Smooth muscle cell (in vitro differentiated cells): ENCODE measurements around the gene SPATS2. TPM values are rescaled to one million over a fixed set of nuclear protein-coding genes. Genes with fewer than 3 reads are reported as not detected.

Experiments used
- DNase-seq: peaks from one replicate; lab custom pipeline; 2025; ENCODE audit not compliant: unreplicated experiment; lab: John Stamatoyannopoulos, UW
- H2AFZ ChIP-seq: fragments of 200-600 bp; sonication (generic); 2 replicates; pipeline ENCODE4 v1.6.0; 2016; ENCODE audit warnings: antibody characterized with exemption, low read depth, mild to moderate bottlenecking
- H3F3A ChIP-seq: fragments of 200-600 bp; sonication (generic); 2 replicates; pipeline ENCODE4 v1.6.0; 2017; ENCODE audit warnings: antibody characterized with exemption, low read depth
- H3K27ac ChIP-seq: fragments of 200-600 bp; sonication (generic); 2 replicates; pipeline ENCODE4 v1.5.1; 2016; ENCODE audit warnings: low read depth, mild to moderate bottlenecking
- H3K27me3 ChIP-seq: fragments of 200-600 bp; sonication (generic); 2 replicates; pipeline ENCODE4 v1.6.1; 2016; ENCODE audit warnings: low read depth, mild to moderate bottlenecking
- H3K36me3 ChIP-seq: fragments of 200-600 bp; sonication (generic); 2 replicates; pipeline ENCODE4 v1.5.1; 2016; ENCODE audit warnings: low read depth
- H3K4me1 ChIP-seq: fragments of 200-600 bp; sonication (generic); 2 replicates; pipeline ENCODE4 v1.5.1; 2016; ENCODE audit warnings: low read depth
- H3K4me2 ChIP-seq: fragments of 200-600 bp; sonication (generic); 2 replicates; pipeline ENCODE4 v1.6.0; 2016; ENCODE audit warnings: mild to moderate bottlenecking
- H3K4me3 ChIP-seq: fragments of 200-600 bp; sonication (generic); 2 replicates; pipeline ENCODE4 v1.5.1; 2016; ENCODE audit warnings: mild to moderate bottlenecking
- H3K79me2 ChIP-seq: fragments of 200-600 bp; sonication (generic); 2 replicates; pipeline ENCODE4 v1.6.0; 2016; ENCODE audit warnings: low read depth, mild to moderate bottlenecking
- H3K9ac ChIP-seq: fragments of 200-600 bp; sonication (generic); 2 replicates; pipeline ENCODE4 v1.6.0; 2016; ENCODE audit warnings: low read depth
- H3K9me3 ChIP-seq: fragments of 200-600 bp; sonication (generic); replicated peaks from 2 replicates; pipeline ENCODE4 v1.5.1; 2016; ENCODE audit warnings: low read depth
- H4K20me1 ChIP-seq: fragments of 200-600 bp; sonication (generic); 2 replicates; pipeline ENCODE4 v1.6.0; 2016; ENCODE audit warnings: low read depth
- WGBS: methylation state at CpG from one replicate; pipeline ENCODE4 v1.1.7; 2016; ENCODE audit warnings: low lambda C conversion rate; 5-methylcytosine and 5-hydroxymethylcytosine counted together
- polyA plus RNA-seq: library from polyadenylated mRNA; unstranded; fragments of >200 nt; fragmentation: Nextera tagmentation; extraction: Ambion mirVana; gene quantifications from 2 replicates; pipeline ENCODE4 v1.2.1, GENCODE V29; 2016
- total RNA-seq: library from RNA; depleted of rRNA; stranded (reverse); fragments of >200 nt; gene quantifications from 2 replicates; pipeline ENCODE4 v1.2.3, GENCODE V29; 2014
- TF ChIP-seq, protein P1 (sequence below): fragments of 200-600 bp; sonication (generic); IDR thresholded peaks from 2 replicates; pipeline ENCODE4 v1.5.1; 2017; ENCODE audit warnings: borderline replicate concordance, mild to moderate bottlenecking, antibody characterized with exemption; ENCODE audit not compliant: insufficient read depth, poor library complexity, severe bottlenecking

Gene SPATS2
- total and polyA plus RNA-seq, 2 experiments from 2014 or later: 33.6 to 35.6 TPM

DNA sequence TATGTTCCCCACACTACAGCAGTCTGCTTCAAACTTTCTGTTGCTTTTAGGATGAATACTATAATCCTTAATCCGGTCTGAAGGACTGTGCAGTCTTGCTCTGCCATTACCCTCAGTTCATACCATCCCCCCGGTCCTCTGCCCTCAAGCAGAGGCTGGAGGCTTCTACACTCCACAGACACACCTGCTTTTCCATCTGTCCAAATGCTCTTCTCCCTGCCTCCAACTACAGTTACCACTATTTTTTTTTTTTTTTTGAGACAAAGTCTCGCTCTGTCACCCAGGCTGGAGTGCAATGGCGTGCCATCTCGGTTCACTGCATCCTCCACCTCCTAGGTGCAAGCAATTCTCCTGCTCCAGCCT is 152.3 kb downstream of the SPATS2 start:
- no peaks in the 10 kb centered on the region for H3K4me1 ChIP-seq
- no peak overlapping the region for H2AFZ ChIP-seq
- H3K79me2 ChIP-seq: no peaks in the 10 kb centered on the region
- TF ChIP-seq, protein P1, sequence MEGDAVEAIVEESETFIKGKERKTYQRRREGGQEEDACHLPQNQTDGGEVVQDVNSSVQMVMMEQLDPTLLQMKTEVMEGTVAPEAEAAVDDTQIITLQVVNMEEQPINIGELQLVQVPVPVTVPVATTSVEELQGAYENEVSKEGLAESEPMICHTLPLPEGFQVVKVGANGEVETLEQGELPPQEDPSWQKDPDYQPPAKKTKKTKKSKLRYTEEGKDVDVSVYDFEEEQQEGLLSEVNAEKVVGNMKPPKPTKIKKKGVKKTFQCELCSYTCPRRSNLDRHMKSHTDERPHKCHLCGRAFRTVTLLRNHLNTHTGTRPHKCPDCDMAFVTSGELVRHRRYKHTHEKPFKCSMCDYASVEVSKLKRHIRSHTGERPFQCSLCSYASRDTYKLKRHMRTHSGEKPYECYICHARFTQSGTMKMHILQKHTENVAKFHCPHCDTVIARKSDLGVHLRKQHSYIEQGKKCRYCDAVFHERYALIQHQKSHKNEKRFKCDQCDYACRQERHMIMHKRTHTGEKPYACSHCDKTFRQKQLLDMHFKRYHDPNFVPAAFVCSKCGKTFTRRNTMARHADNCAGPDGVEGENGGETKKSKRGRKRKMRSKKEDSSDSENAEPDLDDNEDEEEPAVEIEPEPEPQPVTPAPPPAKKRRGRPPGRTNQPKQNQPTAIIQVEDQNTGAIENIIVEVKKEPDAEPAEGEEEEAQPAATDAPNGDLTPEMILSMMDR: no peak
- no peaks in the 10 kb centered on the region for H3F3A ChIP-seq
- 98% methylated on average over 5 of the region's 5 CpGs for WGBS
- no peak overlapping the region for H3K9ac ChIP-seq
- no peak overlapping the region for H3K27ac ChIP-seq
- H3K4me3 ChIP-seq: no peak overlapping the region
- H3K36me3 ChIP-seq: peaks cover under 1% of the 10 kb centered on the region
- H4K20me1 ChIP-seq: peaks cover 3% of the 10 kb centered on the region
- no peak overlapping the region for H3K4me2 ChIP-seq
- no peak for DNase-seq
- H3K27me3 ChIP-seq: no peaks in the 10 kb centered on the region
- H3K9me3 ChIP-seq: no peaks in the 10 kb centered on the region

DNA sequence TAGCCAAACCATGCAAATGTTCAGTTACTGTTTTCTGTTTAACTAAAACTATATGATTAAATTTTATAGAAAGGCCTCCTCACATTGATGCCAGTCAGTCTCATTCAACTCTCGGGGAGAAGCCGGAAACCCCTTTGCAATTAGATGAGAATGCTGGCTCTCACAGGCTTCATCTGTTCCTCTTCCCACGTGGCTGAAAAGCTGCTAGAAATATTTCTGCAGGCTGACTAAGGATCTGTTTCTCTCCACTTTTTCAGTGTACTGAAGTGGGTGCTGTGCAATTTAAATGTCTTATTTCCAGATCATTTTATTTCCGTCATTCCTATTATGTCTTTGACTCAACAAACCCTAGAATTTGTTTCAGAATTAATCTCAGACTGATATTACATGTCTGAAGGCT is 154.1 kb downstream of the SPATS2 start:
- DNase-seq: no peak
- no peaks in the 10 kb centered on the region for H3F3A ChIP-seq
- WGBS: 94% methylated on average over 4 of the region's 4 CpGs
- no peaks in the 10 kb centered on the region for H3K79me2 ChIP-seq
- no peak overlapping the region for H3K9ac ChIP-seq
- H4K20me1 ChIP-seq: no peaks in the 10 kb centered on the region
- TF ChIP-seq, protein P1: no peak
- H3K27ac ChIP-seq: no peak overlapping the region
- no peak overlapping the region for H2AFZ ChIP-seq
- no peaks in the 10 kb centered on the region for H3K27me3 ChIP-seq
- no peaks in the 10 kb centered on the region for H3K9me3 ChIP-seq
- peaks cover 15% of the 10 kb centered on the region for H3K36me3 ChIP-seq
- H3K4me1 ChIP-seq: no peaks in the 10 kb centered on the region
- no peak overlapping the region for H3K4me3 ChIP-seq
- no peak overlapping the region for H3K4me2 ChIP-seq

DNA sequence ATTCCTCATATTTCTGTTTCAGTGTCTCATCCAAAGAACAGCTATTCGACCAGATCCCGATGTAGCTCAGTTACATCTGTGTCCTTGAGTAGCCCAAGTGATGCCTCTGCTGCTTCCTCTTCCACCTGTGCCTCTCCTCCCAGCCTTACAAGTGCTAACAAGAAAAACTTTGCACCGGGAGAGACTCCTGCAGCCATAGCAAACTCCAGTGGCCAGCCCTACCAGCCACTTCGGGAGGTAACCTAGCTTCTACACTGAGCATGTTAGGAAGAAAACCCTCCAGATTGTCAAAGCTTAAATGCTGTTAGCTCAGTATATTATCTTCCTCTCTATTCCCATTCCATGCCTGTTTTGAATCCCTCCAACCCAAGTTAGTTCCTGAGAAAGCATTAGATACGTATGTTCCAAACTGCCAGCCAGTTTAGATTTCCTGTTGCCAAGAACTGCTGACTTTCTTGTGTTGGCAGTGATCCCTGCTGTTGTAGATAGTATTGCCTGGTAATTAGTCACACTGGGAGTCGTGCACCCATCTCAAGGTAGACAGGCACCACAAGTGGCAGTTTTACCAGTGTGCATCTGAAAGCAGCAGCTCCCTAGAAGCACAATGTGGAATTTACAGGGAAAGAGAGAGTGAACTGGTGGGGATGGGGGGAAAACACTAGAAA is 157.5 kb downstream of the SPATS2 start:
- no peak overlapping the region for H3K9ac ChIP-seq
- H3K27ac ChIP-seq: no peak overlapping the region
- H3K79me2 ChIP-seq: no peaks in the 10 kb centered on the region
- no peaks in the 10 kb centered on the region for H3K9me3 ChIP-seq
- no peaks in the 10 kb centered on the region for H3K4me1 ChIP-seq
- H4K20me1 ChIP-seq: no peaks in the 10 kb centered on the region
- TF ChIP-seq, protein P1: no peak
- no peaks in the 10 kb centered on the region for H3K27me3 ChIP-seq
- no peak overlapping the region for H3K4me2 ChIP-seq
- H3K36me3 ChIP-seq: peaks cover 15% of the 10 kb centered on the region
- DNase-seq: no peak
- no peaks in the 10 kb centered on the region for H3F3A ChIP-seq
- 98% methylated on average over 6 of the region's 6 CpGs for WGBS
- no peak overlapping the region for H2AFZ ChIP-seq
- no peak overlapping the region for H3K4me3 ChIP-seq

DNA sequence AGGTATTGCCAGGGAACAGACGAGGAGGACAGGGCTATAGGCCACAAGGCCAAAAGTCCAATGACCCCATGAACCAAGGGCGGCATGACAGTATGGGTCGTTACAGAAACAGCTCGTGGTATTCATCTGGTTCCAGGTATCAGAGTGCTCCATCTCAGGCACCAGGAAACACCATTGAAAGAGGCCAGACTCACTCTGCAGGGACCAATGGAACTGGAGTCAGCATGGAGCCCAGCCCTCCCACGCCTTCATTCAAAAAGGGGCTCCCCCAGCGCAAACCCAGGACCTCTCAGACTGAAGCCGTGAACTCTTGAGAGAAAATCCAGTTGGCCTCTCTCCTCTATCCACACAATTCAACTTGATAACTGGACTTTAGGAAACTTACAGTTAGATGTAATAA is 158.7 kb downstream of the SPATS2 start:
- H2AFZ ChIP-seq: no peak overlapping the region
- peaks cover 15% of the 10 kb centered on the region for H3K36me3 ChIP-seq
- H3K4me1 ChIP-seq: no peaks in the 10 kb centered on the region
- DNase-seq: no peak
- TF ChIP-seq, protein P1: no peak
- H4K20me1 ChIP-seq: no peaks in the 10 kb centered on the region
- H3K9me3 ChIP-seq: no peaks in the 10 kb centered on the region
- 97% methylated on average over 7 of the region's 7 CpGs for WGBS
- H3K4me2 ChIP-seq: no peak overlapping the region
- H3K79me2 ChIP-seq: no peaks in the 10 kb centered on the region
- H3K27me3 ChIP-seq: no peaks in the 10 kb centered on the region
- H3K4me3 ChIP-seq: no peak overlapping the region
- H3K9ac ChIP-seq: no peak overlapping the region
- no peaks in the 10 kb centered on the region for H3F3A ChIP-seq
- no peak overlapping the region for H3K27ac ChIP-seq
